ENCODE data around the gene KCNC3.

KCNC3 gene

DNA sequence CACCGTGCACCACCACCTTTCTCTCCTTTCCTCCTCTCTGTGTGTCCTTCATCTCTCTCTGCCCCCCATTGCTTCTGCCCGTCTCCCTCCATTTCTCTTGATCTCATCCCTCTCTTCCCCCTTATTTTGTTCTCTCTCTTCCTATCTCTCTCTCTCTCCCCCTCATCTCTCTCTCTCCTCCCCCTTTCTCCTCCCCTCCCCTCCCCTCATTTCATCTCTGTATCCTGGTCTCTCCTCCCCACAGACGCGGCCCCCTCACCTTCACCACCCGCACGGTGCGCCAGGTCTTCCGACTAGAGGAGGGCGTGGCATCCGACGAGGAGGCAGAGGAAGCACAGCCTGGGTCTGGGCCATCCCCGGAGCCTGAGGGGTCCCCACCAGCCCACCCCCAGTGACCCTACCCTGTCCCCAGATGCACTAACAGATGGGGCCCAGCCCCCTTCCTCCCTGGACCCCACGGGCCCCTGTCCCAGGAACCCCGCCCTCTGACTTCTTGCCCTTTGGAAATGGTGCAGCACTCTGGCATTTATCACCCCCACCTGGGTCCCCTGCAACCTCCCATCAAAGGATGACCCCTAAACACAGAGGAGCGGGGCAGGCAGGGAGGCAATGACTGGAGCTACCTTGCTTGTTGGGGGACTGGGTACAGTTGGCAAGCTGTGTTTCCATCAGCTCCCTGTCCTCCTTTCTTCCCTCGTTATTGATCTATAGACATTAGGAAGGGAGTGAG, 19.6 kb downstream of the KCNC3 start:
- no peak for DNase-seq

DNA sequence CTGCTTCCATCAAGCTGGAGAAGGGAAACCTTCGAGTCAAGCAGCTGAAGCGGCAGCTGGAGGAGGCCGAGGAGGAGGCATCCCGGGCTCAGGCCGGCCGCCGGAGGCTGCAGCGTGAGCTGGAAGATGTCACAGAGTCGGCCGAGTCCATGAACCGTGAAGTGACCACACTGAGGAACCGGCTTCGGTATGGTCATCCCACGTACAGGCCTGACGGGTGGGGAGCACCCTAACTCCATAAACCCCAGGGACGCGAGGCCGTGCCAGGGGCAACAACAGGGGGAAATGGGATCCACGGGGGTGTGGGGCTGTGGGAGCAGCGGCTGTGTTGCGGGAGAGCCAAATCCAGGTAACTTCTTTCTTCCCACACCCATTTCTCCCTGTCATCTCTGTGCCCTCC, 20.2 kb downstream of the KCNC3 start:
- no peak for DNase-seq

DNA sequence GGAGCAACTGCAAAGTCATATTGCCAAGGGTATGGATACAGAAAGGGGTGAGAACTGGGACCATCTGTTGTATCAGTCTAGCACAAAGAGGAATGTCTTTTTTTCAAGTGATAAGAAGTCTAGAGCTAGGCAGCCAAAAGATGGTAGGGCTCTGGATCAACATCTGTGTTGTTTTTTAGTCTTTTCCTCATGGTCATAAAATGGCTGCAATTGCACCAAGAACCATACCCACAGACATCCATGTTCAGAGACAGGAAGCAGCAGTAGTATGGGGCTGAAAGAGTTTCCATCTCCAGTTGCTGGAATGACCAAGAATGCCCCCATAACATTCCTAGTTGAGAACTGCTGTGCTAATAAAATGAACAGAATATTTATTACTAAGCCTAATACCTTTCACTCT, 25.6 kb downstream of the KCNC3 start:
- DNase-seq: no peak

DNA sequence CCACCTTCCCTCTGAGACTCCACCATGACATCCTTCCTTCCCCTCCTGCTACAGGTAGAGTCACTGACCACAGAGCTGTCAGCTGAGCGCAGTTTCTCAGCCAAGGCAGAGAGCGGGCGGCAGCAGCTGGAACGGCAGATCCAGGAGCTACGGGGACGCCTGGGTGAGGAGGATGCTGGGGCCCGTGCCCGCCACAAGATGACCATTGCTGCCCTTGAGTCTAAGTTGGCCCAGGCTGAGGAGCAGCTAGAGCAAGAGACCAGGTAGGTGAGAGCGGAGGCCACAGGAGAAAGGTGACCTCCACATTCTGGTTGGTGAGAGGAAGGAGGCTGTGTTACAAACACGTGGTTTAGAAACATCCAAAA, 27.6 kb downstream of the KCNC3 start:
- DNase-seq: no peak

DNA sequence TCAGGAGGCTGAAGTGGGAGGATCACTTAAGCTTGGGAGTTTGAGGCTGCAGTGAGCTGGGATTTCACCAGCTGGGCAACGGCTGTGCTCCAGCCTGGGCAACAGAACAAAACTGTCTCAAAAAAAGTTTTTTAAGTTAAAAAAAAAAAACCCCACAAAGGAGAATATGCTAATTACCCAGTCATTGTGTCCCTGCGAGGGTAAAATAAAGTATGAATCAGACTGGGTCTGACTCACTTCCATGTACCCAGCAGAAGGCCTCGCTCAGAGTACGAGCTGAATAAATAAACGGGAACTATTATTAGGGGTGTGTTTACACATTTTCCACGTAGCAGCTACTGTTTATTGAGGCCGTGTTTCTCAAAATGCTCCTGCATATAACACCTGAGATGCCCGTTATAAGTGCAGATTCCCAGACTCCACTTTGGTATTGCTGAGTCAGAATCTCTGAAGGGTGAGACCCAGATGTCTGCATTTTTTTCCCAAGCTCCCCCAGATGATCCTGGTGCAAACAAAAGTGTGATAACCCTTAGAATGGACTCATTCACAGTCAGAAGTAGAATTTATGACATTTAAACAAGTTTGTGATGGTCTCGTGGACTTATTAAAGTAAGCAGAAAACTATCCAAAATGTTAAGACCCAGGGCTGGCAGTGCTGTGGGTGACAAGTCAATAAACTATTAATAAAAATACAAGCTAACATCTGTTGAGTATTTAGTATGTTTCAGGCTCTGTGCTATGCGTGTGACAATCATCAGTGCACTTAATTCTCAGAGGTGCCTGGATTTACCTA, 28.2 kb downstream of the KCNC3 start:
- DNase-seq: no peak

DNA sequence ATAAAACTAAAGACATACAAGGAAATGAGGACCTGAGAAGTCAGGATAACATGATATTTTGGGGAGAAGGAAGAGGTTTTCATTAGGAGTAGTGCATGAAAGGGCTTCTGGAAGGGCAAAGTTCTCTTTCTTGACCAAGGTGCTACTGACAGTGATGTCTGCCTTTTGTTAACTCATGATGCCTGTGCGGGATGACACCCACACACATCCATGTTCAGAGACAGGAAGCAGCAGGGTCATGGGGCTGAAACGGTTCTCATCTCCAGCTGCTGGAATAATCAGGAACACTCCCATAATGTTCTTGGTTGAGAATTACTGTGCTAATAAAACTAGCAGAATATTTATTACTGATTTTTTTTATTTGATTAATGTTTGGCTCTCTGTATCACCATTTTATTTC, 29.1 kb downstream of the KCNC3 start:
- no peak for DNase-seq

DNA sequence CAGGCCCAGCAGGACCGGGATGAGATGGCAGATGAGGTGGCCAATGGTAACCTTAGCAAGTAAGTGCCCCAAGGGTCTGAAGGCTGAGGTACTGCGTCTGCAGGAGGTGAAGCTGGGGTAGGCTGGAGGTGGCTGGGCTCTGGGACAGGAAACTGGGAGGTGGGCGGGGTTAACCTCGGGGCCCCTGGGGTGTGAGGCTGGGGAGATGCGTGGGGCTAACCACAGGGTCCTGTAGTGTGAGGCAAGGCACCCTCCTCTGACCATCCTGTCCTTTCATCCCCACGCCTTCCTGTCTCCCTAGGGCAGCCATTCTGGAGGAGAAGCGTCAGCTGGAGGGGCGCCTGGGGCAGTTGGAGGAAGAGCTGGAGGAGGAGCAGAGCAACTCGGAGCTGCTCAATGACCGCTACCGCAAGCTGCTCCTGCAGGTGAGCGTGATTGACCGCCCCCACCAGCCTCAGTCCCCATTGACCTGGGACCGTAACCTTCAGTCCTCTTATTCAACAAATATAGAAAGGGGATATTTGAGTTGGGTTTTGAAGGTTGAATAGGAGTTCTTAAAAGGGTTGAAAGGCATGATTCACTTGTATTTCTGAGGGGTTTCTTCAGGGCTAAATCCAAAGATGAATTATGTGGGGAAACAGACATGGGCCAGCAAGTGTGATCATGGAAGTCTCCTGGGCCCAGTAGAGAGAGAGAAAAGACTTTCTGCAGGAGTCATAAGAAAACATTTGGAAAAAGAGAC, 35.7 kb downstream of the KCNC3 start:
- DNase-seq: no peak

DNA sequence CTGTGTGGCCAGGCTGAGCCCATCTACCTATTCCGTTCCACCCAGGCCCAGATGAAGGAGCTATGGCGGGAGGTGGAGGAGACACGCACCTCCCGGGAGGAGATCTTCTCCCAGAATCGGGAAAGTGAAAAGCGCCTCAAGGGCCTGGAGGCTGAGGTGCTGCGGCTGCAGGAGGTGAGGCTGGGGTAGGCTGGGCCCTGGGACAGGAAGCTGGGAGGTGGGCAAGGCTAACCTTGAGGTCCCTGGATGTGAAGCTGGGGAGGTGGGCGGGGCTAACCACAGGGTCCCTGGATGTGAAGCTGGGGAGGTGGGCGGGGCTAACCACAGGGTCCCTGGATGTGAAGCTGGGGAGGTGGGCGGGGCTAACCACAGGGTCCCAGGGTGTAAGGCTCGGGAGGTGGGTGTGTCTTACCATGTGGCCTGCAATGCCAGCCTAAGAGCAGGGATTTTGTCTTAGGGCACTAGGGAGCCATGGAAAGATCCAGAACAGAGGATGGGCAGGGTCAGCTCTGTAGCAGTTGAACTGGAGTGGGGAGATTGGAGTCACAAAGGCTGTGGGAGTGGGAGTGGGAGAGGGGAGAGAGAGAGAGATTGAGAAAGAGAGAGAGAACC, 36.9 kb downstream of the KCNC3 start:
- DNase-seq: no peak

DNA sequence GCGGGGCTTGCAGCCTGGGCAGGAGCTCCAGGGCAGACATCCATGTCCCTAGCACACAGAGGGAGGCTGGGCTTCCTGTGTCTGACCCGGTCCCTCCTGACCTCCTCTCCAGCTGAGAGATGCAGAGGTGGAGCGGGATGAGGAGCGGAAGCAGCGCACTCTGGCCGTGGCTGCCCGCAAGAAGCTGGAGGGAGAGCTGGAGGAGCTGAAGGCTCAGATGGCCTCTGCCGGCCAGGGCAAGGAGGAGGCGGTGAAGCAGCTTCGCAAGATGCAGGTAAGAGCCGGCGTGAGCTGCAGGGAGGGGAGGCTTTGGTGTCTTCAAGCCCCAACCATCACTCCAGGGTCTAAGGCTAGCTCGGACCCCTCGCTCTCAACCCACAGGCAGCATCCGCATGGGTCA, 38.4 kb downstream of the KCNC3 start:
- DNase-seq: no peak

DNA sequence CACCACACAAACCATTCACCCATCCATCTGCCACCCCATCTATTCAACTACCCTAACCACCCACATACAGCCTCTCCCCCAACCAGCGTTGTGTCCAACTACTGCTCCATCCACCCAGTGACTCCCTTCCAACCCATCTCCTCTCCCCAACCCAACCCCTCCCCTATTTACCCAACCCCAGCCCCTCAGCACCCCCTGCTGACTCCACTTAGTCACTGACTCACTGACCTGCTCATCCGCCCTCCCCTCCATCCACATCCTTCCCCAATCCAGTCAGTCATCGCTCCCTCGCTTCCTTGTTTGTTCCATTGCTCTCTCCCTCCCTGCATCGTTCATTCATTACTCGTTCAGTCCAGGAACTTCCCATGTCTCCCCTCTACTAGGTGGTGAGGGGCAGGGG, 39.2 kb downstream of the KCNC3 start:
- DNase-seq: no peak

DNA sequence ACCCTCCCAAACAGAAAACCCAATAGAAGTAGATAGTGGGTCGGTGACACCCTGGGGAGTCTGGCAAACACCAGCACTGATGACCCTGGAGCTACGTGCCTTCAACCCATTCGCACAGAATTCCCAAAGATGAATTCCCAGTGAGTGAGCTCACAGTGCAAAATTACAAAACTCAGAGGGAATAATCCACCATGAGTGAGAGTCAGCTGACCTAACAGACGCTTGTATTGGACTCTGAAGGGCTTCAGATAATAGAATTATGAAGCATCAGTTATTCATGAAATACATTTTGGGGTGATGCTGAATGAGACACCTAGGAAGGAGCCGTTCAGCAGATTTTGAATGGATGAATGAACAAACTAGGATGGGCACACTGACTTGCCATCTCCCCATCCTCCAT, 40.2 kb downstream of the KCNC3 start:
- no peak for DNase-seq

DNA sequence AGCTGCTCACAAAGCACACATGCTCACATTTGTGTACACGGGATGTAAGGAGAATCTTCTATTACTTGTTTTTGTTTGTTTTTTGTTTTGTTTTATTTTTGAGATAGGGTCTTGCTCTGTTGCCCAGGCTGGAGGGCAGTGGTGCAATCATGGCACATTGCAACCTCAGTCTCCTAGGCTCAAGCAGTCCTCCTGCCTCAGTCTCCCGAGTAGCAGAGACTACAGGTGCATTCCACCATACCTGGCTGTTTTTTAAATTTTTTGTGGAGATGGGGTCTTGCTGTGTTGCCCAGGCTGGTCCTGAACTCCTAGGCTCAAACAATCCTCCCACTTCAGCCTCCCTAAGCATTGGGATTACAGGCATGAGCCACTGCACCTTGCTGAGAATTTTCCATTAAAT, 41.8 kb downstream of the KCNC3 start:
- no peak for DNase-seq

DNA sequence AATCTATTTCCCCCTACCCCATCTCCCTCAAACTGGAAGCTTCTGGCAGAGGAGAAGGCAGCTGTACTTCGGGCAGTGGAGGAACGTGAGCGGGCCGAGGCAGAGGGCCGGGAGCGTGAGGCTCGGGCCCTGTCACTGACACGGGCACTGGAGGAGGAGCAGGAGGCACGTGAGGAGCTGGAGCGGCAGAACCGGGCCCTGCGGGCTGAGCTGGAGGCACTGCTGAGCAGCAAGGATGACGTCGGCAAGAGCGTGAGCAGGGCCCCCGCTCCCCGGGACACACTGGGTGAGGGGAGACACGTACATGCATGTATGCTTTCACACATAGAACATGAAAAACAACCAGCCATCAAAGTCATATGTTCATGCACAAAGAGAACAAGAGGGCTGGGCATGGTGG, 42.7 kb downstream of the KCNC3 start:
- no peak for DNase-seq

DNA sequence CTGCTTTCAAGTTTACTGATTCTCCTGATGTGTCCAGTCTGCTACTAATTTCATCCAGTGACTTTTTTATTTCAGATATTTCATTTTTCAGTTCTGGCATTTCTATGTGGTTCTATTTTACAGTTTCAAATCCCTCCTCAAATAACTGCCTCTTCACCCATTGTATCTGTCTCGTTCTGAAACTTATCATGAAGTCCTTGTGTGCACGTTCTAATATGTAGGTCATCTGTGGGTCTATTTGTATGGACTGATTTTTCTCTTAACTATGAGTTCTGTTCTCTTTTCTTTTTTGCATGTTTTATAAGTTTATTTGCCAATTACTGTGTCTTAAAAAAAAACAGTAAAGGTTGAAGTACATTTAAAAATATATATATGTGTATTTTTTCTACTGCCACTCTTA, 43.3 kb downstream of the KCNC3 start:
- DNase-seq: no peak

DNA sequence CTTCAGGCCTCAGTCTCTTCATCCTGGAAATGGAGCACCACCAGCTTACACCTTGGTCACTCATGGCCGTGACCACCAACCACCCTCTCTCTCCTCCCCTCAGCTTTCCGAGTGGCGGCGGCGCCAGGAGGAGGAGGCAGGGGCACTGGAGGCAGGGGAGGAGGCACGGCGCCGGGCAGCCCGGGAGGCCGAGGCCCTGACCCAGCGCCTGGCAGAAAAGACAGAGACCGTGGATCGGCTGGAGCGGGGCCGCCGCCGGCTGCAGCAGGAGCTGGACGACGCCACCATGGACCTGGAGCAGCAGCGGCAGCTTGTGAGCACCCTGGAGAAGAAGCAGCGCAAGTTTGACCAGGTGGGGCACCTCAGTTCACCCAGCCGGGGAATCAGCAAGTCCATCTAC, 47.7 kb downstream of the KCNC3 start:
- DNase-seq: no peak

DNA sequence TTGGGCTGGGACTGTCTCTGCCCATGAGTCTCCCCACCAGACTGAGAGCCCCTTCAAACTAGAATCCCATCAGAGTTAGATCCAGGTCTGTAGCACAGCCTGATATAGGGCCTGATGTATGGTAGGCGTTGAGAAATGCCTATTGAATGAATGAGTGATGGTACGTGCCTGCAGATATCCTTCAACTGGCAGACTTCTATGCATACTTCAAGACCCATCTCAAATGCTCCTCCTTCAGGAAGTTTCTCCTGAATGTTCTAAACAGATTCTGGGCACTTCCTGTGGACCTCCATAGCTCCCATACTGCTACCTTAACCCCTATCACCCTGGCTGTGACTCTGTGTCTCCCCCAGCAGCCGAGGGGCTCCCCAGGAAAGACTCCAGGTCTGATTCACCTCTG, 48.2 kb downstream of the KCNC3 start:
- no peak for DNase-seq

DNA sequence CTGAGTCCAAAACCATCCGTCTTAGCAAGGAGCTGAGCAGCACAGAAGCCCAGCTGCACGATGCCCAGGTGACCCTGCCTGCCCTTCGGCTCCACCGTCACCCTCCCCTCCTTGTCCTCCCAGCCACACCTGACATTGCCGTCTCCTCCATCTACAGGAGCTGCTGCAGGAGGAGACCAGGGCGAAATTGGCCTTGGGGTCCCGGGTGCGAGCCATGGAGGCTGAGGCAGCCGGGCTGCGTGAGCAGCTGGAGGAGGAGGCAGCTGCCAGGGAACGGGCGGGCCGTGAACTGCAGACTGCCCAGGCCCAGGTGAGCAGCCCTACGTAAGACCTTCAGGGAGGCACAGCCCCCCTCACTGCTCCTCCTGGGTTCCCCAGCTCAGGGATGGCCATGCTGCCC, 49.1 kb downstream of the KCNC3 start:
- DNase-seq: no peak

DNA sequence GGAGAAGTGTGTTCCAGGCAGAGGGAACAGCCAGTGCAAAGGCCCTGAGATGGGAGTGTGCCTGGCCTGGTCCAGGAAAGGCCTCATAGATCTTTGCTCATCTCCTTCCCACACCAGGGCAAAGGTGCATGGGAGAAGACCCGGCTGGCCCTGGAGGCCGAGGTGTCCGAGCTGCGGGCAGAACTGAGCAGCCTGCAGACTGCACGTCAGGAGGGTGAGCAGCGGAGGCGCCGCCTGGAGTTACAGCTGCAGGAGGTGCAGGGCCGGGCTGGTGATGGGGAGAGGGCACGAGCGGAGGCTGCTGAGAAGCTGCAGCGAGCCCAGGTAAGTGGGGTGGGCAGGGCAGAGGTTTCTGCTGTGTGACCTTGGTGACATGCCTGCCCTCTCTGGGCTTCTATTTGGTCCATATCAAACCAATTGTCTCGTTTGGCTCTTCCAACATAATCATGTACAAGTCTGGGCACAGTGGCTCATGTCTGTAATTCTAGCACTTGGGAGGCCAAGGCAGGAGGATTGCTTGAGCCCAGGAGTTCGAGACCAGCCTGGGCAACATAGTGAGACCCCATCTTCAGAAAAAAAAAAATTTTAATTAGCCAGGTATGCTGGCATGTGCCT, 51.1 kb downstream of the KCNC3 start:
- no peak for DNase-seq

DNA sequence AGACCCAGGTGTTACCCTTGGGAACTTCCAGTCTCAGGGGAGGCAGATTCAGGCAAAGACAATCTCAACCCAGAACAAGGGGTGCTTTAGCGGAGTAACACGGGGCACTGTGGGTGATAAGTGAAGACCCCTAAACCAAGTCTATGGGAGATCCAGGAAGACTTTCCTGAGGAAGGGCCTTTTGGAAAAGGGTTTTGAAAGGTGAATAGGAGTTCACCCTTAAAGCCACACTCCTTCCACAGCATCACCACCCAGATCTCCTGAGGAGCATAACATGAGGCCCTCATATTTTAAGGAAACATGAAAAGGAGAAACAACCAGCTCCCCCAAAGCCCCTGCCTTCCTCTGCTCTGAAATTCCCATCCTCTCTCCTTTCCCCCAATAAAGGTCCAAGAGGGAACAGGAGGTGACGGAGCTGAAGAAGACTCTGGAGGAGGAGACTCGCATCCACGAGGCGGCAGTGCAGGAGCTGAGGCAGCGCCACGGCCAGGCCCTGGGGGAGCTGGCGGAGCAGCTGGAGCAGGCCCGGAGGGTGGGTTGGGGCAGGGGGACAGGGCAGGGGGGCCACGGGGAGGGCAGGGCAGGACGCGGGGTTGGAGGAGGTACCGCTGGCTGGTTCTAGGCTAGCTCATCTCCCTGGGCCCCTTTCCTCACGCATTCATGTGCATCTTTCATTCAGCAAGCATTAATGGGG, 52.7 kb downstream of the KCNC3 start:
- no peak for DNase-seq

DNA sequence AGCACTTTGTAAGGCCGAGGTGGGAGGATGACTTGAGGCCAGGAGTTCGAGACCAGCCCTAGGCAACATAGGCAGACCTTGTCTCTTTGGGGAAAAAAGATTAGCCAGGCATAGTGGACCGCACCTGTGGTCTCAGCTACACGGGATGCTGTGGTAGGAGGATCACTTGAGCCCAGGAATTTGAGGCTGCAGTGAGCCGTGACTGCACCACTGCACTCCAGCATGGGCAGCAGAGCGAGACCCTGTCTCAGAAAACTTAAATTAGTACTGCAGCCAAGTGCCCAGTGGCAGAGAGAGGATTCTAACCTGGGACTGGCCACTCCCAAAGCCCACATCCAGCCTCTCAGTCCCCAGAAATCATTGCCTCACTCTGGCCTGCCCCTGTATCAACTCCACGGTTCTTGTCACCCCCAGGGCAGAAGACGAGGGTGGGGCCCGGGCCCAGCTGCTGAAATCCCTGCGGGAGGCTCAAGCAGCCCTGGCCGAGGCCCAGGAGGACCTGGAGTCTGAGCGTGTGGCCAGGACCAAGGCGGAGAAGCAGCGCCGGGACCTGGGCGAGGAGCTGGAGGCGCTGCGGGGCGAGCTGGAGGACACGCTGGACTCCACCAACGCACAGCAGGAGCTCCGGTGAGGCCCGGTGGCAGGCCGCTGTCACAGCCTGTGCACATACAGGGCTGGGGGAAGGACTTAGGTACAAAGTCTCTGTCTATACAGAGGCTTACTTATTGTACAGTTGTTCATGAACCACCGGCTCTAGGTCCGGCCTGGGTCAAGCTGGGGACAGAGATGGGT, 53.4 kb downstream of the KCNC3 start:
- DNase-seq: no peak

DNA sequence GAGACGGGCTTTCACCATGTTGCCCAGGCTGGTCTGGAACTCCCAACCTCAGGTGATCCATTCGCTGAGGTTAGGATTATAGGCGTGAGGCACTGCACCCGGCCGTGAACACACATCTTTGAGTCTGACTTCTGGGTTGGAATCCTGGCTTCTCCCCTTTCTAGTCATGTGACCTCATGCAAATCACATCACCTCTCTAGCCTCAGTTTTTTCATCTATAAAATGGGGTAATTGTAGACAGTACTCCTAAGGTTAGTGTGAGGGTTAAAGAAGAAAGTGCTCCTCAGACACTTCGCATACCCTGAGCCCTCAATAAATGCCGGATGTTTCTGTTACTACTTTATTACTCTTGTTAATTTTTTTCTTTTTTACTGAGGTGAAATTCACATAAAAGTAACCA, 55.4 kb downstream of the KCNC3 start:
- DNase-seq: no peak

Data from amniotic stem cell (primary cell).